ENCODE results near the gene SKI. TPM values are rescaled to one million over a fixed set of nuclear protein-coding genes. Genes with fewer than 3 reads are reported as not detected.

The SKI gene
- total and polyA plus RNA-seq, 2 donors (not counting 1 experiment from before 2014, with no cell fraction given): 14.9 to 74.9 TPM

DNA sequence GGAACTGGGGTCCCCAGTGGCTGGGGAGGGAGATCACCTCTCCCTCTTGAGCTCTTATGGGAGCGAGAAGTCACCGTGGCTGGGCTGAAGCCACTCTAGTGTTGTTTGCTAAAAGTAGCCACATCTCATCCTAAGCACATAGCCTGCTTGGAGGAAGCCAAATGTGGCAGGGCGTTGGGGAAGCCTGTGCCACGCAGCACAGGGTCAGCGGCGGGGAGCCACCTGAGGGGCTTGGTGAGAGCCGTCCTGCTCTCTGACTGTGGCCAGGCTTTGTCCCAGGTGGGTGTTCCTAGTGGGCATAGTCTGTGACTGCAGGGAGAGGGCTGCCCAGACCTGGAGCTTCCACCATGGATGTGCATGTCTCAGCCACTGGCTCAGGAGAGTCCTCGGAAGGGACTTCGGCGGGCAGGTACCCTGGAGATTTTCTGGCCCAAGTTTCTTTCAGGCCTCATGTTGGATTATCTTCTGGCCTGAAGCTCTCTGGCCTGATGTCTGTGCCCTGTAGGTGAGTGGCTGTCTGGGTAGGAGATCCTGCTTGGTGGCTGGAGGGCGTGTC, 124.3 kb downstream of the SKI start:
- Histone ChIP-seq H4K20me1 (ENCODE audit: control insufficient read depth, insufficient read depth, low read length, poor library complexity, severe bottlenecking) (no peaks in the 10 kb centered on the region), H3K36me3 (replicated peaks in 1 of 2; ENCODE audit: control extremely low read depth in 1 of 2, control insufficient read depth in 1 of 2, extremely low read depth in 1 of 2, insufficient read depth in 2 of 2, low read length in 1 of 2) (no peaks in the 10 kb centered on the region), H3K27me3 (replicated peaks in 1 of 4; ENCODE audit: control extremely low read depth in 1 of 4, control insufficient read depth in 3 of 4, insufficient read depth in 4 of 4, low read length in 3 of 4) (no peaks in the 10 kb centered on the region), H2AFZ (ENCODE audit: insufficient read depth, low read depth, low read length, poor library complexity, severe bottlenecking) (no peak overlapping the region), H3K4me3 (ENCODE audit: control extremely low read depth in 1 of 5, extremely low read depth in 1 of 5, insufficient read depth in 1 of 5, low read depth in 2 of 5, low read length in 4 of 5) (no peak overlapping the region), H3K9ac (ENCODE audit: low read length) (no peak overlapping the region), H3K9me3 (ENCODE audit: control extremely low read depth in 1 of 3, control insufficient read depth in 2 of 3, insufficient read depth in 1 of 3, low read length in 2 of 3) (no peaks in the 10 kb centered on the region), H3K4me2 (replicated peaks; ENCODE audit: low read depth, low read length, poor library complexity, severe bottlenecking) (no peak overlapping the region), H3K4me1 (ENCODE audit: control insufficient read depth in 2 of 2, insufficient read depth in 2 of 2, low read length in 2 of 2) (no peaks in the 10 kb centered on the region), H3K27ac (ENCODE audit: low read length in 2 of 2) (no peak overlapping the region), H3K79me2 (ENCODE audit: control insufficient read depth, insufficient read depth, low read length) (no peaks in the 10 kb centered on the region)
- WGBS (ENCODE audit: insufficient coverage): 91% methylated on average over 11 of the region's 11 CpGs
- ChIA-PET POLR2A (no interaction called here), CTCF (interaction anchor here (1.7 kb wide), 1 partner anchor 29 kb away, joined by 4 read pairs; no protein-coding TSS in a partner anchor)
- intact Hi-C loops (cut with micrococcal nuclease): no loop called here
- DNase-seq (no peak), ATAC-seq (ENCODE audit: low read depth) (no peak)
- Mint-ChIP-seq H3K27ac (no peak overlapping the region), H3K27me3 (no peaks in the 10 kb centered on the region), H3K9me3 (ENCODE audit: insufficient read depth) (no peaks in the 10 kb centered on the region), H3K4me1 (no peaks in the 10 kb centered on the region), H3K4me3 (no peak overlapping the region)
- no peak for TF ChIP-seq EZH2 (IDR thresholded peaks at IDR 0.05; ENCODE audit: borderline replicate concordance, insufficient read depth, low read depth, low read length, poor library complexity, severe bottlenecking)
- TF ChIP-seq, protein P1, sequence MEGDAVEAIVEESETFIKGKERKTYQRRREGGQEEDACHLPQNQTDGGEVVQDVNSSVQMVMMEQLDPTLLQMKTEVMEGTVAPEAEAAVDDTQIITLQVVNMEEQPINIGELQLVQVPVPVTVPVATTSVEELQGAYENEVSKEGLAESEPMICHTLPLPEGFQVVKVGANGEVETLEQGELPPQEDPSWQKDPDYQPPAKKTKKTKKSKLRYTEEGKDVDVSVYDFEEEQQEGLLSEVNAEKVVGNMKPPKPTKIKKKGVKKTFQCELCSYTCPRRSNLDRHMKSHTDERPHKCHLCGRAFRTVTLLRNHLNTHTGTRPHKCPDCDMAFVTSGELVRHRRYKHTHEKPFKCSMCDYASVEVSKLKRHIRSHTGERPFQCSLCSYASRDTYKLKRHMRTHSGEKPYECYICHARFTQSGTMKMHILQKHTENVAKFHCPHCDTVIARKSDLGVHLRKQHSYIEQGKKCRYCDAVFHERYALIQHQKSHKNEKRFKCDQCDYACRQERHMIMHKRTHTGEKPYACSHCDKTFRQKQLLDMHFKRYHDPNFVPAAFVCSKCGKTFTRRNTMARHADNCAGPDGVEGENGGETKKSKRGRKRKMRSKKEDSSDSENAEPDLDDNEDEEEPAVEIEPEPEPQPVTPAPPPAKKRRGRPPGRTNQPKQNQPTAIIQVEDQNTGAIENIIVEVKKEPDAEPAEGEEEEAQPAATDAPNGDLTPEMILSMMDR (IDR thresholded peaks at IDR 0.05): no peak

DNA sequence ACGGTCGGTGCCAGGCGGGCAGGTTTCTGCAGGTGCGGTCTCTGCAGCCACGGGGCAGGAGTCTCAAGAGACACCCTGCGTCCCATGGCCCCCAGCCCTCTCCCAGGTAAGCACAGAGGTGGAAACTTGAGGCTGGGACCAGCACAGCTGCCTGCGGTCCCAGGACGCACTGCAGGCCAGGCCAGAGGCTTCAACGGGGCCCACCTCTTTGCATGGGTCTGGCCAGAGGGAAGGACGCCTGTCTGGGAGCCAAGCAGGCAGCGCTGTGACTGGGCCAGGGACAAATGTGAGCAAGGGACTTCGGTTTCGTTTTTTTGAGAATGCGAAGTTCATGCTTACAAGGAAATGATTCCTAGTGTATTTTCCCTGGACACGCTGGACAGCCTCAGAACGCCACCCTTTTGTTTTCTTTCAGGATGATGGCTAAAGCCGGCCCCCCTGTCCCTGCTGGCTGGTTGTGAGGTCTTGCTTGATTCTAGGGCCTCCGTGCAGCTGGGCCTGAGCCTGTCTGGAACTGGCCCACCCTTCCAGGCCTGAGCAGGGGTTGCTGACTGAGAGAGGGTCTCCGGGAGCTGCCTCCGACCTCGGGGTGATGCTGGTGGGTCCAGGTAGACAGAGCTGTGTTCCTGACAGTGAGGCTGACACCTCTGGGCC, 124.9 kb downstream of the SKI start:
- H3K4me1 Mint-ChIP-seq: no peaks in the 10 kb centered on the region
- Histone ChIP-seq H3K4me3 (ENCODE audit: control extremely low read depth in 1 of 5, extremely low read depth in 1 of 5, insufficient read depth in 1 of 5, low read depth in 2 of 5, low read length in 4 of 5) (no peak overlapping the region), H3K9me3 (ENCODE audit: control extremely low read depth in 1 of 3, control insufficient read depth in 2 of 3, insufficient read depth in 1 of 3, low read length in 2 of 3) (no peaks in the 10 kb centered on the region), H4K20me1 (ENCODE audit: control insufficient read depth, insufficient read depth, low read length, poor library complexity, severe bottlenecking) (no peaks in the 10 kb centered on the region), H3K9ac (ENCODE audit: low read length) (no peak overlapping the region), H3K4me1 (ENCODE audit: control insufficient read depth in 2 of 2, insufficient read depth in 2 of 2, low read length in 2 of 2) (no peaks in the 10 kb centered on the region), H3K4me2 (replicated peaks; ENCODE audit: low read depth, low read length, poor library complexity, severe bottlenecking) (no peak overlapping the region), H3K79me2 (ENCODE audit: control insufficient read depth, insufficient read depth, low read length) (no peaks in the 10 kb centered on the region), H3K27ac (ENCODE audit: low read length in 2 of 2) (no peak overlapping the region), H3K27me3 (replicated peaks in 1 of 4; ENCODE audit: control extremely low read depth in 1 of 4, control insufficient read depth in 3 of 4, insufficient read depth in 4 of 4, low read length in 3 of 4) (no peaks in the 10 kb centered on the region), H3K36me3 (replicated peaks in 1 of 2; ENCODE audit: control extremely low read depth in 1 of 2, control insufficient read depth in 1 of 2, extremely low read depth in 1 of 2, insufficient read depth in 2 of 2, low read length in 1 of 2) (no peaks in the 10 kb centered on the region), H2AFZ (ENCODE audit: insufficient read depth, low read depth, low read length, poor library complexity, severe bottlenecking) (no peak overlapping the region)
- ChIA-PET POLR2A (no interaction called here), CTCF (no interaction called here)
- H3K4me3 Mint-ChIP-seq: no peak overlapping the region
- intact Hi-C loops (cut with micrococcal nuclease): no loop called here
- ATAC-seq (ENCODE audit: low read depth): no peak
- no peak overlapping the region for H3K27ac Mint-ChIP-seq
- H3K9me3 Mint-ChIP-seq (ENCODE audit: insufficient read depth): no peaks in the 10 kb centered on the region
- no peak for DNase-seq
- H3K27me3 Mint-ChIP-seq: no peaks in the 10 kb centered on the region
- no peak for TF ChIP-seq EZH2 (IDR thresholded peaks at IDR 0.05; ENCODE audit: borderline replicate concordance, insufficient read depth, low read depth, low read length, poor library complexity, severe bottlenecking)
- TF ChIP-seq, protein P1 (IDR thresholded peaks at IDR 0.05): no peak
- 91% methylated on average over 21 of the region's 21 CpGs for WGBS (ENCODE audit: insufficient coverage)

All from B cell (primary cell).